ENCODE measurements around the gene HNRNPH2.
A peak's percentile ranks its signal among the peaks of the same experiment; 100 is the strongest.

The HNRNPH2 gene

DNA sequence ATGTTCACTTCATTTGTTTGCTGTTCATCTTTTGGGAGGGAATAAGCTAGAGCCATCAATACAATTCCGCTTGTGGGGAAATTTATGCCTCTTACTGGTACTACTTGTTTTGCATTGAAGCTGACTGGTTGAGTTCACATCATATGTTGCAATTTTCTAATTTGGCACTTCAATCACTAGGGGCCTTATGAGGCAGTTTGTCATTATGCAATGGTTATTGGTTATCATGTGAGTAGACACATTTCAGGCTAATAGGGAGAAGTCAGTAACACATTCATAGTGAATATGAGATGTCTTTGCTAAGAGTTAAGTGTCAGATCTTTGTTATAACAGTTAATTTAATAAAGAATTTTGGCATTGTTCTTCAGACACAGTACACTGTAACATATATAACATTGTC lies 12.2 kb upstream of the HNRNPH2 start:
- DNase-seq (ENCODE audit: low read depth in 3 of 3), result no peak

DNA sequence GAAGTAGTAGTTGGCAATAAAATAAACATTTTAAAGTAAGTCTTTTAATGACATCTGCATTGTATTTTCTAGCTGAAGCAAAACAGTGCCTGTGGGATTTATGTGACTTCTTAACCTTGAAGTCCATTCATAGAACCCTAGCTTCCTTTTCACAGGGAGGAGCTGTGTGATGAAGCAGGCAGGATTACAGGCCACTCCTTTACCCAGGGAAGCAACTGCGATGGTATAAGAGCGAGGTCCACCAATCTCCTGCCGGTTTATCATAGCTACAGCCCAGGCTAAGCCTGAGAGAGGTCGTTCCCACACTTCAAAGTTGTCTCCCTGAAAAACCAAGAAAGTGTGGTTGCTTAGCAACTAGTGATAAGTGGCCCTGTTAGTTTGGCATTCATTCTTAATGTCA lies 10.2 kb upstream of the HNRNPH2 start:
- DNase-seq (ENCODE audit: low read depth in 3 of 3), result no peak

- DNase-seq (ENCODE audit: low read depth in 3 of 3), result no peak
Observed at GRCh38 chrX:101398694-101399093, 9.3 kb upstream of the HNRNPH2 start.

GRCh38 chrX:101399825-101400224 lies 8.2 kb upstream of the HNRNPH2 start:
- DNase-seq (ENCODE audit: low read depth in 3 of 3), result no peak

GRCh38 chrX:101407167-101407747 lies 765 bp upstream of the HNRNPH2 start:
- no peak for DNase-seq (ENCODE audit: low read depth in 3 of 3)

GRCh38 chrX:101408532-101408841 lies 465 bp downstream of the HNRNPH2 start:
- no peak for DNase-seq (ENCODE audit: low read depth in 3 of 3)

GRCh38 chrX:101409043-101409442 lies 1.0 kb downstream of the HNRNPH2 start:
- DNase-seq (ENCODE audit: low read depth in 3 of 3), result no peak

DNA sequence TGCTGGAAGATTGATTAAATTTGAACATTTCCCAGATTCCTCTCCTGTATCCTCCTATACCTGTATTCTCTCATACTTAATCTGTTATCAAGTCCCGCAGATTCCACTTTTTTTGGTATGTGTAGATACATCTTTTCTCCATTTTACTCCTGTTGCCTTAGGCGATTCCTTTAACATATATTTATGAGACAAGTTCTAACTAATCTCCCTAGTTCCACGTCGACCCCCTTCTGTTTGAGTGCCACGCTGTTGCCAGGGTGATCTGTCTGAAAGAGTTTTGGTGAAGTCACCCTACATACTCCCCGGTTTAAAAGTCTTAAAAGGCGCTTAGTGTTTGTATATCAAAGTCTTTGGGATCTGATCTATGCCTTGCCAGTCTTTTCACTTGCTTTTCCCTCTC lies 2.4 kb downstream of the HNRNPH2 start:
- DNase-seq (ENCODE audit: low read depth in 3 of 3), result no peak

- no peak for DNase-seq (ENCODE audit: low read depth in 3 of 3)
Observed at GRCh38 chrX:101411984-101412383, 4.0 kb downstream of the HNRNPH2 start.

- peak in 1 of 3 donors; percentile 32 for DNase-seq (ENCODE audit: low read depth in 3 of 3)
Observed at GRCh38 chrX:101415180-101416145, 7.4 kb downstream of the HNRNPH2 start.

- DNase-seq (ENCODE audit: low read depth in 3 of 3), result no peak
Observed at GRCh38 chrX:101416691-101417090, 8.7 kb downstream of the HNRNPH2 start.

DNA sequence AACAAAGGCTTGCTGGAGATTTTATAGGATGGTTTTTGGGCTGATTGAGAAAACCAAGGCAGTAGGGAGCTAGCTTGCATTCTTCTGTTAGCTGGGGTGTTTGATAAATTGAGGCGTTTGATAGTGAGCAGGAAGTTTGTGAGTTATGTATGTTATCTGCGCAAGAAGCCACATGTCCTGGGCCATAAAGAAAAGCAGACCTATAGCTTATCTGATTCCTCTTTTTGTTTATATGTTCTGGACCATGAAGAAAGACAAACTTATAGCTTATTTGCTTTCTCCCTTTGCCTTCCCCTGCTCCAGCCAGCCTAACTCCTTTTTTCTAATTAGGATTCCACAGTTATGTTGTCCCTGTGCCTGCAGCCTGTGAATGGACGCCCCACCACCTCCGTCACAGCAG lies 9.2 kb downstream of the HNRNPH2 start:
- no peak for DNase-seq (ENCODE audit: low read depth in 3 of 3)

DNA sequence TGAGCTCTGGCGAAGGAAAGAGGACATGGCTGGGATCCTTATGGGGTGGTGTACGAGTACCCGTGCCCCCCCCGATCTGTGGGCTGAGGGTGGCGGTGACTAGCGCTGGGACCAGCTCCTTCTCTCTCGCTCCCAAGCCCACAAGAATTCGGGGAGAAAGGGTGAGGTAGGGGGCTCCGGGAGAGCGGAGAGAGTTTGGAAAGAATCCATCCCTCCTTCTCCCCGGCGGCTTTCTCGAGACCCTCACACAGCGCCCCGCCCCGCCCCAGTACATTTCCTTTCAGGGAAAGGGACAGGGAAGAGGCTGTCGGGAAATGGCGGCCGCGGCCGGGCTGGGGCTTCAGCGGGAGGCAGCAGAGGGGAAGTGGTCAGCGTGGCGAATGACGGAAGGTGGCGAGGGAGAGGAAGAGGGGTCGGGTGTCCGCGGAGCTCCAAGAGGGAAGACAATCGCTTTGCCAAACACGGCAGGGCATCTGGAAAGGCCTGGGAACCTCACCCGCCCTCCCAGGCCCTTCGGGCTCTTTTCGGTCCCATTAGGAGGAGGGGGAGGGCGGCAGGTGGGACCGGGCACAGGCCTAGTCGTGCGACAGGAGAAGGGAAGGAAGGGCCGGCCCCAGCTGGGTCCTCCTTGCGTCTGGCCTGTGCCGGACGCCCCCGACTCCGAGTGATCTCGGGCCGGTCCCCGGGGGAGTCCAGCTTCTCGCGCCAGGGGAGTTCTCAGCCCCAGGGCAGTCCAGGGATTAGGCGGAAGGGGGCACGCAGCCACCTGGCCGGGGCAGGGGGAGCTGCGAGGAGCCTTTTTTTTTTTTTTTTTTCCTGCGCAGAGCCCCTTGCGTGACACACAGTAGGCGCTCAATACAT lies 10.2 kb downstream of the HNRNPH2 start:
- DNase-seq (ENCODE audit: low read depth in 3 of 3), result no peak

- DNase-seq (ENCODE audit: low read depth in 3 of 3), result no peak
Observed at GRCh38 chrX:101419489-101419888, 11.5 kb downstream of the HNRNPH2 start.

DNA sequence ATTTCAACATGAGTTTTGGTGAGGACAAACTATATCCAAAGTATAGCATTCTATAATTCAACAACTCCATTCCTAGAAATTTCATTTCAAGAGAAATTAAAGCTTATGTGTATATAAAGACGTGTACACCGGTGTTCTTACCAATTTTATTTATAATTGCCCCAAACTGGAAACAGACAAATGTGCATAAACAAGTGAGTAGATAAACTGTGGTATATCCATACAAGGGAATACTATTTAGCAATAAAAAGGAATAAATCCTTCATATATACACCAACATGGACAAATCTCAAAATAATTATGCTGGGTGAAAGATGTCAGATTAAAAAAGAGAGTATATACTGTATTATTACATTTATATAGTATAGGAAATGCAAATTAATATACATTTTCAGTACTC lies 19.9 kb downstream of the HNRNPH2 start:
- no peak for DNase-seq (ENCODE audit: low read depth in 3 of 3)

DNA sequence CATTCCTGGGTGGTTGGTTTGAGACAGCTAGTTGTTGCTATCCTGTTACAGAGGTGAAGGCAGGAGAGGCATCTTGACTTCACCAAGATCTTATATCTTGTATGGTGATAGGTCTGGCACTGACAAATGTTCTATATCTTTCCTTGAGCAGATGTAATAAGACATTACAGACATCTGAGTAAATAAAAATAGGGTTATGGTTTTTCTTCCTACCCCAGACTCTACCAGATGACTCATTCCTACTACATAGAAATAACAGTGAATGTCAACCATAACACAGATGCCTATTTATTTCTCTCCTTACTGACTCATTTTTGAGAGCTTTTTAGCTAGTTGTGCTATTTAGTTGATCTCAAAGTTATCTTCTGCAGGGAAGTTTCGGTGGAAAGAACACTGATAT lies 21.9 kb downstream of the HNRNPH2 start:
- DNase-seq (ENCODE audit: low read depth in 3 of 3), result no peak

GRCh38 chrX:101430457-101431078 lies 22.5 kb downstream of the HNRNPH2 start:
- DNase-seq (ENCODE audit: low read depth in 3 of 3), result no peak

GRCh38 chrX:101442085-101442484 lies 34.1 kb downstream of the HNRNPH2 start:
- no peak for DNase-seq (ENCODE audit: low read depth in 3 of 3)

GRCh38 chrX:101449279-101449678 lies 41.3 kb downstream of the HNRNPH2 start:
- DNase-seq (ENCODE audit: low read depth in 3 of 3), result no peak

GRCh38 chrX:101450085-101450484 lies 42.1 kb downstream of the HNRNPH2 start:
- DNase-seq (ENCODE audit: low read depth in 3 of 3), result no peak

GRCh38 chrX:101450961-101451360 lies 42.9 kb downstream of the HNRNPH2 start:
- no peak for DNase-seq (ENCODE audit: low read depth in 3 of 3)

GRCh38 chrX:101452056-101452455 lies 44.0 kb downstream of the HNRNPH2 start:
- no peak for DNase-seq (ENCODE audit: low read depth in 3 of 3)
